HCT116 (cell line): ENCODE measurements around the gene CHEK1. TPM values are rescaled to one million over a fixed set of nuclear protein-coding genes. Genes with fewer than 3 reads are reported as not detected.

Source experiments
- ATAC-seq: fragments of 200-7000 bp; cut with Tn5 transposase; 2 replicates; pipeline ENCODE4 v1.9.1; 2020; ENCODE audit warnings: mild to moderate bottlenecking, moderate library complexity
- BruUV-seq: library from RNA; stranded (reverse); fragments of 400-500 nt; replicated peaks from 2 replicates; lab custom pipeline; 2021; lab: Mats Ljungman, UMichigan
- CTCF ChIA-PET: fragments of 300-600 bp; sonication (Branson Sonifier 250); formaldehyde crosslinking; loops from one replicate; lab custom pipeline; 2021; ENCODE audit warnings: antibody characterized with exemption; lab: Charles Lee
- POLR2A ChIA-PET: fragments of 300-600, 350-600 bp; sonication (Branson Sonifier 250); formaldehyde crosslinking; loops from one replicate; lab custom pipeline; 2021; ENCODE audit warnings: antibody characterized with exemption; lab: Charles Lee
- RAD21 ChIA-PET, 2 experiments: fragments of 300-600 bp; sonication (Branson Sonifier 250); formaldehyde crosslinking; loops; one replicate each; lab custom pipeline; 2023; ENCODE audit warnings: low total read pairs in 2 of 2; ENCODE audit not compliant: uncharacterized antibody in 2 of 2, unreplicated experiment in 2 of 2, low non-redundant PET in 1 of 2; lab: Charles Lee
- DNase-seq: peaks from one replicate; pipeline ENCODE4 v3.0.0-alpha.2; 2010; ENCODE audit warnings: low read depth, low spot score
- H2AFZ ChIP-seq: fragments of 200-600 bp; shearing (Covaris generic), sonication (generic); 2 replicates; pipeline ENCODE4 v1.6.1; 2017; ENCODE audit warnings: low read depth, mixed run types, mixed read lengths, antibody characterized with exemption, low read length; ENCODE audit not compliant: poor library complexity, severe bottlenecking
- H3K27ac ChIP-seq: 2 replicates; pipeline ENCODE4 v1.5.1; 2012; ENCODE audit warnings: low read depth, low read length
- H3K27me3 ChIP-seq: fragments of 200-600 bp; sonication (generic); 2 replicates; pipeline ENCODE4 v1.6.1; 2016; ENCODE audit warnings: mixed run types, low read length, mixed read lengths; ENCODE audit not compliant: insufficient read depth
- H3K36me3 ChIP-seq, 2 experiments: fragments of 200-500 bp in 1 of 2; fragments of 200-600 bp in 1 of 2; sonication (Bioruptor generic) in 1 of 2; sonication (generic) in 1 of 2; 2 replicates each; pipeline versions ENCODE4 v1.5.1 to v1.6.1; 2014 to 2016; ENCODE audit warnings: low read length in 2 of 2, inconsistent platforms in 1 of 2, mixed read lengths in 1 of 2, mixed run types in 1 of 2; ENCODE audit not compliant: insufficient read depth in 2 of 2, control insufficient read depth in 1 of 2
- H3K4me1 ChIP-seq, 2 experiments: fragments of 200-600 bp in 1 of 2; sonication (generic) in 1 of 2; 2 replicates each; pipeline versions ENCODE4 v1.5.1 to v1.6.1; 2012 to 2017; ENCODE audit warnings: low read length in 2 of 2, inconsistent platforms in 1 of 2, mild to moderate bottlenecking in 1 of 2, mixed read lengths in 1 of 2, mixed run types in 1 of 2, moderate library complexity in 1 of 2; ENCODE audit not compliant: insufficient read depth in 2 of 2, control insufficient read depth in 1 of 2
- H3K4me2 ChIP-seq: fragments of 200-600 bp; sonication (generic); 2 replicates; pipeline ENCODE4 v1.6.1; 2017; ENCODE audit warnings: mixed run types, low read length, mixed read lengths
- H3K4me3 ChIP-seq, 2 experiments: fragments of 200-600 bp in 1 of 2; sonication (generic) in 1 of 2; replicated peaks in 1 of 2; 2 replicates each; pipeline ENCODE4 v1.5.1; 2011 to 2016; ENCODE audit warnings: low read length in 2 of 2, control low read depth in 1 of 2, low read depth in 1 of 2, mild to moderate bottlenecking in 1 of 2, mixed read lengths in 1 of 2, mixed run types in 1 of 2
- H3K79me2 ChIP-seq: fragments of 200-600 bp; sonication (generic); 2 replicates; pipeline ENCODE4 v1.6.1; 2017; ENCODE audit warnings: mild to moderate bottlenecking, mixed run types, low read length, moderate library complexity, mixed read lengths; ENCODE audit not compliant: insufficient read depth
- H3K9ac ChIP-seq: fragments of 200-600 bp; sonication (generic); 2 replicates; pipeline ENCODE4 v1.6.1; 2016; ENCODE audit warnings: low read length, mixed read lengths
- H3K9me2 ChIP-seq: fragments of 200-600 bp; sonication (generic), shearing (Covaris generic); 2 replicates; pipeline ENCODE4 v1.6.1; 2017; ENCODE audit warnings: mixed run types, mild to moderate bottlenecking, moderate library complexity; ENCODE audit not compliant: insufficient read depth
- H3K9me3 ChIP-seq, 2 experiments: fragments of 200-500 bp in 1 of 2; fragments of 200-600 bp in 1 of 2; sonication (Bioruptor generic) in 1 of 2; sonication (generic) in 1 of 2; 2 replicates each; pipeline ENCODE4 v1.6.1; 2014 to 2017; ENCODE audit warnings: low read length in 2 of 2, mixed read lengths in 2 of 2, inconsistent platforms in 1 of 2, low read depth in 1 of 2, mild to moderate bottlenecking in 1 of 2, mixed run types in 1 of 2, moderate library complexity in 1 of 2; ENCODE audit not compliant: control insufficient read depth in 1 of 2, insufficient read depth in 1 of 2
- H4K20me1 ChIP-seq: fragments of 200-600 bp; sonication (generic), shearing (Covaris generic); 2 replicates; pipeline ENCODE4 v1.6.1; 2017; ENCODE audit warnings: mixed run types, mild to moderate bottlenecking, moderate library complexity; ENCODE audit not compliant: insufficient read depth
- ATF3 ChIP-seq: IDR thresholded peaks from 2 replicates; pipeline ENCODE4 v1.6.1; 2012
- CBX3 ChIP-seq: IDR thresholded peaks from 2 replicates; pipeline ENCODE4 v1.6.1; 2012; ENCODE audit warnings: low read depth
- CEBPB ChIP-seq: IDR thresholded peaks from 2 replicates; pipeline ENCODE4 v1.6.1; 2012; ENCODE audit warnings: low read depth
- EGR1 ChIP-seq: IDR thresholded peaks from 2 replicates; pipeline ENCODE4 v1.6.1; 2012; ENCODE audit warnings: low read depth
- EZH2 ChIP-seq: fragments of 200-600 bp; sonication (generic); IDR thresholded peaks from 2 replicates; pipeline ENCODE4 v1.6.1; 2017; ENCODE audit warnings: antibody characterized with exemption, mixed run types
- FOSL1 ChIP-seq: IDR thresholded peaks from 2 replicates; pipeline ENCODE4 v1.6.1; 2012; ENCODE audit warnings: low read depth
- POLR2A ChIP-seq: IDR thresholded peaks from 2 replicates; pipeline ENCODE4 v1.7.0; 2011; ENCODE audit warnings: borderline replicate concordance; ENCODE audit not compliant: insufficient read depth, insufficient read length; ENCODE audit errors: extremely low read depth
- POLR2AphosphoS5 ChIP-seq: IDR thresholded peaks from 2 replicates; pipeline ENCODE4 v1.6.1; 2011; ENCODE audit warnings: mild to moderate bottlenecking, low read depth, low read length, moderate library complexity
- SIN3A ChIP-seq: IDR thresholded peaks from 2 replicates; pipeline ENCODE4 v1.6.1; 2012; ENCODE audit warnings: low read depth
- SP1 ChIP-seq: IDR thresholded peaks from 2 replicates; pipeline ENCODE4 v1.6.1; 2012; ENCODE audit warnings: low read depth
- SRF ChIP-seq: IDR thresholded peaks from 2 replicates; pipeline ENCODE4 v1.6.1; 2012; ENCODE audit warnings: low read depth
- YY1 ChIP-seq: IDR thresholded peaks from 2 replicates; pipeline ENCODE4 v1.6.1; 2011; ENCODE audit warnings: low read length, low read depth, moderate library complexity, mild to moderate bottlenecking; ENCODE audit not compliant: insufficient replicate concordance; ENCODE audit errors: extremely low read depth
- ZBTB33 ChIP-seq: IDR thresholded peaks from 2 replicates; pipeline ENCODE4 v1.6.1; 2011; ENCODE audit warnings: mild to moderate bottlenecking, low read length, moderate library complexity; ENCODE audit not compliant: insufficient replicate concordance; ENCODE audit errors: extremely low read depth
- ZFX ChIP-seq: fragments of 450-650 bp; IDR thresholded peaks from 2 replicates; pipeline ENCODE4 v1.6.1; 2017
- ZNF274 ChIP-seq: fragments of 200-500 bp; sonication (Bioruptor generic); IDR thresholded peaks from 2 replicates; pipeline ENCODE4 v1.6.1; 2014; ENCODE audit warnings: mild to moderate bottlenecking, low read depth, low read length, inconsistent platforms
- intact Hi-C: fragments of 100-400 bp; cut with micrococcal nuclease; formaldehyde crosslinking; loops from 2 replicates; pipeline ENCODE4 v1.10.0; 2022
- total RNA-seq: library from RNA; stranded (reverse); gene quantifications from one replicate; pipeline ENCODE4 v1.2.1, GENCODE V29; 2021; ENCODE audit not compliant: unreplicated experiment

CHEK1 gene
- total RNA-seq, 1 experiment from 2014 or later, result 69.3 TPM

GRCh38 chr11:125637840-125638239 lies 12.9 kb downstream of the CHEK1 start:
- Histone ChIP-seq H3K79me2 (0 out of 2 replicates have a peak, but pooled peaks cover 5% of the 10 kb centered on the region), H3K27me3 (no peaks in the 10 kb centered on the region), H3K4me1 (no peaks in the 10 kb centered on the region), H3K4me2 (no peak overlapping the region), H3K9ac (no peak overlapping the region), H3K4me3 (no peak overlapping the region), H4K20me1 (peaks cover 3% of the 10 kb centered on the region; the same call in 1 of the 2 replicates), H3K9me3 (no peaks in the 10 kb centered on the region), H3K36me3 (peaks cover 20 to 38% of the 10 kb centered on the region in 2 experiments), H2AFZ (no peak overlapping the region), H3K9me2 (no peaks in the 10 kb centered on the region), H3K27ac (no peak overlapping the region)
- no peak for ATAC-seq
- RAD21 ChIA-PET, result no interaction called here
- CTCF ChIA-PET, result no interaction called here
- intact Hi-C loops, result no loop called here
- DNase-seq, result no peak
- BruUV-seq, result no TSS peak
- POLR2A ChIA-PET, result no interaction called here
- TF ChIP-seq SP1, result no peak
- no peak for TF ChIP-seq CEBPB
- TF ChIP-seq ZBTB33, result no peak
- no peak for TF ChIP-seq ZNF274
- TF ChIP-seq FOSL1, result no peak
- no peak for TF ChIP-seq SIN3A

- ChIA-PET CTCF (no interaction called here), RAD21 (no interaction called here), POLR2A (no interaction called here)
- no TSS peak for BruUV-seq
- no peaks in the 10 kb centered on the region for H3K9me3 ChIP-seq
- H3K4me1 ChIP-seq, result no peaks in the 10 kb centered on the region
- ATAC-seq (no peak), DNase-seq (no peak)
- H3K9me2 ChIP-seq, result no peaks in the 10 kb centered on the region
- H3K4me3 ChIP-seq, result no peak overlapping the region
- no peak overlapping the region for H2AFZ ChIP-seq
- H3K4me2 ChIP-seq, result no peak overlapping the region
- 0 out of 2 replicates have a peak, but pooled peaks cover 3% of the 10 kb centered on the region for H3K79me2 ChIP-seq
- H3K27me3 ChIP-seq, result no peaks in the 10 kb centered on the region
- intact Hi-C loops, result no loop called here
- no peak overlapping the region for H3K27ac ChIP-seq
- H4K20me1 ChIP-seq, result peaks cover 3% of the 10 kb centered on the region; the same call in 1 of the 2 replicates
- H3K9ac ChIP-seq, result no peak overlapping the region
- peaks cover 18 to 34% of the 10 kb centered on the region in 2 experiments for H3K36me3 ChIP-seq
- TF ChIP-seq EZH2, result no peak
- no peak for TF ChIP-seq POLR2AphosphoS5
- TF ChIP-seq CEBPB, result no peak
- TF ChIP-seq CBX3, result no peak
- TF ChIP-seq EGR1, result no peak
- no peak for TF ChIP-seq SIN3A
- no peak for TF ChIP-seq FOSL1
- no peak for TF ChIP-seq YY1
- TF ChIP-seq ZBTB33, result no peak
- TF ChIP-seq ATF3, result no peak
- no peak for TF ChIP-seq POLR2A
- TF ChIP-seq SRF, result no peak
- TF ChIP-seq ZFX, result no peak
These were observed 13.4 kb downstream of the CHEK1 start for GRCh38 chr11:125638315-125638714.
